Measurements from ENCODE around the gene PCDHGA4.

PCDHGA4 gene

GRCh38 chr5:141399555-141400258 lies 44.9 kb downstream of the PCDHGA4 start:
- no peak for ATAC-seq
- no peak for TF ChIP-seq ISL1 (CRISPR knock-in tag; IDR thresholded peaks at IDR 0.05)
- TF ChIP-seq CREB5 (CRISPR knock-in tag; IDR thresholded peaks at IDR 0.05; ENCODE audit: low read depth): no peak
- TF ChIP-seq ARNTL (CRISPR knock-in tag; IDR thresholded peaks at IDR 0.05; ENCODE audit: borderline replicate concordance, low read depth): no peak
- no peak for TF ChIP-seq RARB (CRISPR knock-in tag; IDR thresholded peaks at IDR 0.05)
- TF ChIP-seq ESRRG (CRISPR knock-in tag; IDR thresholded peaks at IDR 0.05): no peak
- no peak for TF ChIP-seq ZNF565 (CRISPR knock-in tag; conservative IDR thresholded peaks at IDR 0.05; ENCODE audit: low read depth)
- no peak for TF ChIP-seq ZNF70 (CRISPR knock-in tag; IDR thresholded peaks at IDR 0.05)
- no peak for TF ChIP-seq PPARA (CRISPR knock-in tag; IDR thresholded peaks at IDR 0.05; ENCODE audit: borderline replicate concordance)
- TF ChIP-seq ZC3H10 (CRISPR knock-in tag; IDR thresholded peaks at IDR 0.05): no peak
- TF ChIP-seq TOX (CRISPR knock-in tag; IDR thresholded peaks at IDR 0.05; ENCODE audit: borderline replicate concordance): no peak
- no peak for TF ChIP-seq OSR1 (CRISPR knock-in tag; IDR thresholded peaks at IDR 0.05)
- no peak for TF ChIP-seq POU6F1 (CRISPR knock-in tag; IDR thresholded peaks at IDR 0.05; ENCODE audit: borderline replicate concordance, low read depth)
- no peak for TF ChIP-seq TCF4 (CRISPR knock-in tag; IDR thresholded peaks at IDR 0.05; ENCODE audit: borderline replicate concordance)
- no peak for TF ChIP-seq BACH2 (CRISPR knock-in tag; IDR thresholded peaks at IDR 0.05; ENCODE audit: borderline replicate concordance)
- TF ChIP-seq CSDC2 (CRISPR knock-in tag; IDR thresholded peaks at IDR 0.05): no peak
- no peak for TF ChIP-seq PATZ1 (CRISPR knock-in tag; IDR thresholded peaks at IDR 0.05; ENCODE audit: borderline replicate concordance)

GRCh38 chr5:141402553-141403243 lies 47.9 kb downstream of the PCDHGA4 start, which contains the start of gene PCDHGA9:
PCDHGA9 (plus strand) TSS chr5:141402778; CDS start chr5:141402953, 175 bp downstream.
- no peak for ATAC-seq
- TF ChIP-seq TOX (CRISPR knock-in tag; IDR thresholded peaks at IDR 0.05; ENCODE audit: borderline replicate concordance) (no peak), ZFP30 (CRISPR knock-in tag; IDR thresholded peaks at IDR 0.05) (no peak), ISL1 (CRISPR knock-in tag; IDR thresholded peaks at IDR 0.05) (no peak), OSR1 (CRISPR knock-in tag; IDR thresholded peaks at IDR 0.05) (no peak), PATZ1 (CRISPR knock-in tag; IDR thresholded peaks at IDR 0.05; ENCODE audit: borderline replicate concordance) (no peak), TCF4 (CRISPR knock-in tag; IDR thresholded peaks at IDR 0.05; ENCODE audit: borderline replicate concordance) (no peak), CSRNP3 (CRISPR knock-in tag; IDR thresholded peaks at IDR 0.05) (no peak), ZFP3 (CRISPR knock-in tag; IDR thresholded peaks at IDR 0.05) (no peak)

GRCh38 chr5:141403387-141403786 lies 48.6 kb downstream of the PCDHGA4 start:
- no peak for ATAC-seq

More at GRCh38 chr5:141403387-141403786, 48.6 kb downstream of the PCDHGA4 start:
- TF ChIP-seq ARNTL (CRISPR knock-in tag; IDR thresholded peaks at IDR 0.05; ENCODE audit: borderline replicate concordance, low read depth): no peak
- TF ChIP-seq ZFP30 (CRISPR knock-in tag; IDR thresholded peaks at IDR 0.05): no peak
- no peak for TF ChIP-seq TCF4 (CRISPR knock-in tag; IDR thresholded peaks at IDR 0.05; ENCODE audit: borderline replicate concordance)
- no peak for TF ChIP-seq ZNF70 (CRISPR knock-in tag; IDR thresholded peaks at IDR 0.05)
- no peak for TF ChIP-seq CSRNP3 (CRISPR knock-in tag; IDR thresholded peaks at IDR 0.05)

Data from SK-N-SH treated with all-trans-retinoic acid at 6 μM for 48 hours (cell line).